ENCODE results near the gene CD3E.

The CD3E gene

DNA sequence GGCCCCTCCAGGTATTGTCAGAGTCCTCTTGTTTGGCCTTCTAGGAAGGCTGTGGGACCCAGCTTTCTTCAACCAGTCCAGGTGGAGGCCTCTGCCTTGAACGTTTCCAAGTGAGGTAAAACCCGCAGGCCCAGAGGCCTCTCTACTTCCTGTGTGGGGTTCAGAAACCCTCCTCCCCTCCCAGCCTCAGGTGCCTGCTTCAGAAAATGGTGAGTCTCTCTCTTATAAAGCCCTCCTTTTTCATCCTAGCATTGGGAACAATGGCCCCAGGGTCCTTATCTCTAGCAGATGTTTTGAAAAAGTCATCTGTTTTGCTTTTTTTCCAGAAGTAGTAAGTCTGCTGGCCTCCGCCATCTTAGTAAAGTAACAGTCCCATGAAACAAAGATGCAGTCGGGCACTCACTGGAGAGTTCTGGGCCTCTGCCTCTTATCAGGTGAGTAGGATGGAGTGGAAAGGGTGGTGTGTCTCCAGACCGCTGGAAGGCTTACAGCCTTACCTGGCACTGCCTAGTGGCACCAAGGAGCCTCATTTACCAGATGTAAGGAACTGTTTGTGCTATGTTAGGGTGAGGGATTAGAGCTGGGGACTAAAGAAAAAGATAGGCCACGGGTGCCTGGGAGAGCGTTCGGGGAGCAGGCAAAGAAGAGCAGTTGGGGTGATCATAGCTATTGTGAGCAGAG, at the start of gene CD3E:
Gene CD3E, plus strand, starts transcription at position 163 of the 681 bp plus-strand sequence. Its CDS starts 223 bp downstream, at position 386.
- no peak for DNase-seq

GRCh38 chr11:118258410-118258809, 46.1 kb upstream of the CD3E start:
- peak; percentile 52 for DNase-seq

DNA sequence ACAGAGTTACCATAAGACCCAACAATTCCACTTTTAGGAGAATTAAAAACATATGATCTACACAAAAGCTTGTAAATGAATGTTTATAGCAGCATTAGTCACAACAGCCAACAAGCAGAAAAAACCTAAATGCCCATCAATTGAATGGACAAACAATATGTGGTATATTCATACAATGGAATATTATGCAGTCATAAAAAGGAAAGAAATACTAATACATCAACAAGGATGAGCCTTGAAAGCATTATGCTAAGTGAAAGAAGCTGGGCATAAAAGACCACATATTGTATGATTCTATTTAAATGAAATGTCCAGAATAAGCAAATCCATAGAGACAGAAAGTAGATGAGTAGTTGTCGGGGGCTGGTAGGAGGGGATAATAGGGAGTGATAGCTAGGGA, 45.4 kb upstream of the CD3E start:
- DNase-seq: no peak

GRCh38 chr11:118260353-118260752, 44.2 kb upstream of the CD3E start:
- no peak for DNase-seq

DNA sequence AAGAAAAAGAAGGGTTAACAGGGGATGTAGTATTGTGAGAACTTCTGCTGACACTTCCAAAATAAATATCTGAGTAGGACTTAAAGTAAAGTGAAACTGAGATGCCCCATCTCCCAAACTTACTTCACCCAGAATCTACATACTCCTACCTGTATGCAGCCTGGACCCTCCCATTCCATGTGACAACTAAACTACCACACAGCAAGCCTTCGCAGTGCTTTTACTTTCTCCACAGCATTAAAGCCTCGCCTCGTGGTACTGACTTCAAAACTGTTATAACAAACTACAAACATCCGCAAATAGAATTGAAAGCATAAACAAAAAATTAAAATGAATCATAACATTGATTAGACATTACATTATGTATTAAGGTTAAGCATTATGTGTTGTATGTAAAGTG, 41.4 kb upstream of the CD3E start:
- no peak for DNase-seq

DNA sequence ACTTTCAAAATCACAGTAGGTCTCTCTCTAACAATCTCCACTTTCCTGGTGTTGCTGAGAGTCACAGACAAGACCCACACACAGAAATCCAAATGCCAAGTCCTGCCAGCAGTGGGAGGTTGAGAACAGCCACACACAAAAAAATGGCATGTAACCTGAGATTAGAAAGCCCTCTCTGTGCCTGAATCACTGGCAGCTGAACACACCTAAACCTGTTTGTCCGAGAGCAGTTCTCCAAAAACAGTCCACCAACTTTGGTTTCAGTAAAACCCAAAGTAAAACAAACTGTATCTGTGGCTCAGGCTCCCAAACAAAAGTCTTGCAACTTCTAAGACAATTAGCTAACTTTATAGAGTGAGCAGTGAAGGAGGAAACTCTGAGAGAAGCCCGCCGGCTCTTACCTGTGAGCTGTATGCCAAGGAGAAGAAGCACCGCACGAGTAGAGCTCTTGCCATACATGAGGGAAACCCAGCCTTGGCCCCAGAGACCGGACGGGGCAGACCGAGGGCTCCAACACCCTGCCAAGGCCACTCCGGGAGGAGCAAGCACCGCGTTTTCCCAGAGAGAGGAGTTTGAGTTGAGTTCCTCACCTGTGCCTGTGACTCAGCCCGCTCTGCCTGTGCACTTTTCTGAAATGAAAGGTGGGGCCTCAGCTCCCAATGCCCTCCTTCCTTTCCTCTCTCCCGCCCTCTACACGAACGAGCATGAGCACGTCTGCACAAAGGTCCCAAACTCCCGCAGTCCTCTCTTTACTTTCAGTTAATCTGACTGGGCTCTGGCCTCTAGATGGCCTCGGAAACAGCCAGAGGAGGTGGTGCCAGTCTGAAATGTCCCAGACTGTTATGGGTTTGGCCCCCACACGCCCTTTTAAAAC, 40.6 kb upstream of the CD3E start, which contains the start of gene MPZL2:
Gene MPZL2, minus strand, starts transcription at position 603 of the 874 bp plus-strand sequence. Its CDS starts 144 bp downstream, at position 459.
- peak; percentile 28 for DNase-seq

GRCh38 chr11:118264569-118265465, 39.7 kb upstream of the CD3E start:
- no peak for DNase-seq

DNA sequence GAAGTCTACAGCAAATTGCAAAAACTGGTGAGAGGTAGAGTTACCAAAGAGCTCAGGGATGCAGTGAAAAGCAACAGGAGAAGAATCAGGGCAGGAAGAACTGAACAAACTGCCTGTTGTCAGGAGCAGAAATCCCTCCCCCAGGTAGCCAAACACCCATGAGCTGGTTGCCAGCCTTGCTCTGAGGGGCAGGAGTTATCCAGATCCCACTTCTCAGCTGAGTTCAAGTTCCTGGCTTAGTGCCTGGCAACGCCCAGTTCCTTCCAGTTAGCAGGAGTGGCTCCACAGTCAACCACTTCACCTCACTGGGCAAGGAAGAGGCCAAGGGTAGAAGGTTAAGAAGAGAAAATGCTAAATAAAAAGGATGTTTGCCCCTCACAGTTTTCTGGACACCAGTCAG, 38.6 kb upstream of the CD3E start:
- DNase-seq: no peak

- no peak for DNase-seq
These were observed 37.0 kb upstream of the CD3E start for GRCh38 chr11:118267486-118267885.

DNA sequence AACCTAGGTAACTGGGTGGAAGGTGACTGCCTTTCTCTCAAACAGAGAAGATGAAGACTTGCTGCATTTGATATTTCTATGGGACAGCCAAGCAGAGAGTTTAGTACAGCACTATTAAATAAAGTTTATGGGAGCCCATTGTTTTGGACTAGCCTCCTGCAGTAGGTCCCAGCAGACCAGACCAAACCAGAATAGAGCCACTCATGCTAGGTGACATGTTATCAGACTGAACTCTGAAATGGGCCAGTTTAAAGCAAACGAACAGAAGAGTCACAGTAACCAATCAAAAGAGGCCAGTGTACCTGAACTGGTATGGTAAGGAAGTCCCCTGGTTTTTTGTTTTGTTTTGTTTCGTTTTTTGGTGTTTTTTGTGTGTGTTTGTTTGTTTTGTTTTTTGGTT, 32.5 kb upstream of the CD3E start:
- no peak for DNase-seq

GRCh38 chr11:118274186-118274585, 30.3 kb upstream of the CD3E start:
- DNase-seq: no peak

GRCh38 chr11:118275176-118275575, 29.4 kb upstream of the CD3E start:
- no peak for DNase-seq

- DNase-seq: no peak
These were observed 28.1 kb upstream of the CD3E start for GRCh38 chr11:118276422-118276821.

GRCh38 chr11:118277312-118277711, 27.2 kb upstream of the CD3E start:
- no peak for DNase-seq

DNA sequence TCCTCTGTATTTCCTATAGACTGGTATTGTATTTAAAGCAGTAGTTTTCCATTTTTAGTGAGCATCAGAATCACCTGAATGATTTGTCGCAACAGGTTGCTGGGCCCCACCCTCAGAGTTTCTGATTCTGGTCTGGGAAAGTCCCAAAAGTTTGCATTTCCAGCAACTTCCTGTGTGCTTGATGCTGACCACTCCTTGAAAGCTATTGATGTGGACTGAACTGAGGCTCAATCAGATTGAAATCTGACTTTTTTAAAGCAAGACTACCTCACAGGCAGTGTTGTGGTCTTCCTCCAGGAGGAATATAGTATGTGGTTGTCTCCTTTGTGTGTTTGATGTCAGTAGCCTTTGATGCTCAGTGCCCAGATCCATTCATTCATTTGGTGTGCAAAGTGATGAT, 23.2 kb upstream of the CD3E start:
- DNase-seq: no peak

- peak; percentile 57 for DNase-seq
These were observed 21.9 kb upstream of the CD3E start for GRCh38 chr11:118282606-118283005.

DNA sequence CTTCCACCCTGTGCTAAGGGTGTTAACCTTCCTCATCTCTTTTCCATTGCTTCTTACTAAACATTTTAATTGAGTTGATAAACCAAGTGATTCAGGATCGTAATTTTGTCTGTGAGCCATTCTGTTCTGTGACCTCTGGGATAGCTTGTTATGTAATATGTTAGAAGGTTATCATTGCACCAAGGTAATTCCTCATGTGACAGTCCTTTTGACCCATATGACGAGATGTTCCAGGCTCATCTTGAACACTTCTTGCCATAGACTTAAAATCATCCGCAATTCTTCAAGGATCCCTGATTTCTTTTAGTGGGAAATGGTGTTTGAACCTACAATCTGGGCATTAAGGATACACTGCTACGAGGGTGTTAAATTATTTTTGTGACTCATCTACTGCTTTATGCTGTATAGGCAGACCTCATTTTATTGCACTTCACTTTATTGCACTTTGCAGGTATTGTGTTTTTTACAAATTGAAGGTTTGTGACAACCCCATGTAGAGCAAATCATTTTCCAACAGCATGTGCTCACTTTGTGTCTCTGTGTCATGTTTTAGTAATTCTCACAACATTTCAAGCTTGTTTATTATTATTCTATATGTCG, 21.4 kb upstream of the CD3E start:
- no peak for DNase-seq

DNA sequence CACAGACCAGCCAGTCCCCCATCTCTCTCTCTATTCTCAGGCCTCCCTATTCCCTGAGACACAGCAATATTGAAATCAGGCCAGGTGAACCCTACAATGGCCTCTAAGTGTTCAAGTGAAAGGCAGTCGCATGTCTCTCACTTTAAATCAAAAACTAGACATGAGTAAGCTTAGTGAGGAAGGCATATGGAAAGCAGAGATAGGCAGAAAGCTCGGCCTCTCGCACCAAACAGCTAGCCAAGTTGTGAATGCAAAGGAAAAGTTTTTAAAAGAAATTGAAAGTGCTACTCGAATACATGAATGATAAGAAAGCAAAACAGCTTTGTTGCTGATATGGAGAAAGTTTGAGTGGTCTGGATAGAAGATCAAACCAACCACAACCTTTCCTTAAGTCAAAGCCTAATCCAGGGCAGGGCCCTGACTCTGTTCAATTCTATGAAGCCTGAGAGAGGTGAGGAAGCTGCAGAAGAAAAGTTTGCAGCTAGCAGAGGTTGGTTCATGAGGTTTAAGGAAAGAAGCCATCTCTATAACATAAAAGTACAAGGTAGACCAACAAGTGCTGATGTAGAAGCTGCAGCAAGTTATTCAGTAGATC, 20.7 kb upstream of the CD3E start:
- DNase-seq: peak; percentile 64

DNA sequence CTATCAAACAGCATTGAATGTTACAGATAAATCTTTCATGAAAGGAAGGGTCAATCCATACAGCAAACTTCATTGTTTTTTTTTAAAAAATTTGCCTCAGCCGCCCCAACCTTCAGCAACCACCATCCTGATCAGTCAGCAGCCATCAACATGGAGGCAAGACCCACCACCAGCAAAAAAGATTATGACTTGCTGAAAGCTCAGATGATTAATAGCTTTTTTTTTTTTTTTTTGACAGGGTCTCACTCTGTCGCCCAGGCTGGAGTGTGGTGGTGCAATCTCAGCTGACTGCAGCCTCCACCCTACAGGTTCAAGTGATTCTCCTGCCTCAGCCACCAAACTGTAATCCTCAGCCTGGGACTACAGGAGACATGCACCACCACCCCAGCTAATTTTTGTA, 18.0 kb upstream of the CD3E start:
- DNase-seq: no peak

- no peak for DNase-seq
These were observed 17.5 kb upstream of the CD3E start for GRCh38 chr11:118287006-118287405.

DNA sequence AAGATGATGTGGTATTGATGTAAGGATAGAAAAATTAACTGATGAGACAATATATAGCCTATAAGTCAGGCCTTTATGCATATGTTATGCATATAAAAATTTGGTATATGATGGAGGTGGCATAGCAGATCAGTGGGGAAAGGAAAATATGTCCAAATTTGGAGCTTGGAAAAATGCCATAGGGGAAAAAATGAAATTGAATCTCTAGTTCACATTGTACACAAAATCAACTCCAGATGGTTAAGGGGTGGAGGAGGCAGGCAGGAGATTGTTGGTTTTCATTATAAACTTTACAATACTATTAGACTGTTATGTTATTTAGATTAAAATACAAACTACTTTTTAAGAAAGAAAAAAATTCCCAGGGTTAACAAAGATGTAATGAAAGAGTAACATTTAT, 15.1 kb upstream of the CD3E start:
- DNase-seq: no peak

DNA sequence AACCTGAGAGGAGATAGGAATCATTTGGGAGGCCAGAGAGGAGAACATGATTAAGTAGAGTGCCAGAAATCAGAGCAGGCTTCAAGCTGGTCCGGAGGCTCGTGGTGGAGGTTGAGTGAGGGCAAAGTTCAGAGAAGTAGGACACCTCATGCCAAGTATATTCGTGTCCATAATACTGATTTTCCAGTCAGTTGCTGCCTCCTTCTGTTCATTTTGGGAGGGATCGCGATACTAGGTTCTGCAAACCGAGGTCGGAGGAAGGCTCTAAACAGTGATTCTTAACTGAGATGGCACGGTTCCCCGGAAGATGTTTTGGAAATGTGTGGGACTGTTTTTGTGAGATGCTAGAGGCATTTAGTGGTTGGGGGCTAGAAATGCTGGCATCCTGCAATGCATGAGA, 13.6 kb upstream of the CD3E start:
- DNase-seq: peak; percentile 75

Data from hematopoietic multipotent progenitor cell treated with erythropoietin and hydrocortisone succinate and interleukin-3 and kit ligand, for 4 days (in vitro differentiated cells).